ENCODE data around the gene ALPL.

ALPL gene

GRCh38 chr1:21573971-21574465 lies 64.8 kb downstream of the ALPL start:
- Mint-ChIP-seq H3K27ac (no peak overlapping the region), H3K9me3 (no peaks in the 10 kb centered on the region), H3K36me3 (no peaks in the 10 kb centered on the region), H3K27me3 (peaks cover 1% of the 10 kb centered on the region), H3K4me1 (no peaks in the 10 kb centered on the region), H3K4me3 (no peak overlapping the region)

DNA sequence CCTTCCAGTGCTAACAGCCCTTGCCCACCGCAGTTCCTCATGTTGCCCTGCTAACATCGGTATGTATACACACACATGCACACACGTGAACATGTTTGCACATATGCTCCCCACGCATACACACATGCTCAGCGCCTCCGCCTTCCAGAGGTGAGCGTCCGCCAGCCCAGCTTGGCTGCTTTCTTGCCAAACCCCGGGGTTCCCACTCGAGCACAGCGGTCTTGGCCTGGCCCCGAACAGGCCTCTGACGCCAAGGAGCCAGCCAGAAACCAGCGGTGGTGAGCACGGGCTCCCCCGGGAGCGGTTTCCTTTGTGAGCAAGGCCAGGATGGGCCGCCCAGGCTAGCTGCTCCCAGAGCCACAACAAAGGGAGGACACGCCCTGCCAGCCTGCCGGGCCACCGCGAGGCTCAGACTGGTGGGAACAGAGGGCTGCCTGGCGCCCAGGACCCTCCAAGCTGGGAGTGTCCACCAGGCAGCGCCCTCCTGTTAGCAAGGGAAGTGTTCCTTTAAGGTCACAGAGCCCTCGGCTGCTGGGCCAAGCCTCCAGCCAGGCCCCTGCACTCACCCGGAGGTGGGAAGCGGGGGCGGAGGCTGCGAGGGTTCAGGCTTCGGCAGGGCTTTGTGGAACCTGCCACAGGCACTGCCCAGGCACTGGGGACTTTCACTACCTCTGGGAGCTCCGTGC lies 65.4 kb downstream of the ALPL start:
- no peak overlapping the region for H3K27ac Mint-ChIP-seq
- H3K4me1 Mint-ChIP-seq = no peaks in the 10 kb centered on the region
- no peak overlapping the region for H3K4me3 Mint-ChIP-seq
- peaks cover 1% of the 10 kb centered on the region for H3K27me3 Mint-ChIP-seq
- H3K9me3 Mint-ChIP-seq = no peaks in the 10 kb centered on the region
- no peaks in the 10 kb centered on the region for H3K36me3 Mint-ChIP-seq

GRCh38 chr1:21575351-21575942 lies 66.2 kb downstream of the ALPL start:
- H3K9me3 Mint-ChIP-seq = no peaks in the 10 kb centered on the region
- H3K4me3 Mint-ChIP-seq = no peak overlapping the region
- no peak overlapping the region for H3K27ac Mint-ChIP-seq
- no peaks in the 10 kb centered on the region for H3K36me3 Mint-ChIP-seq
- H3K27me3 Mint-ChIP-seq = peaks cover 1% of the 10 kb centered on the region
- no peaks in the 10 kb centered on the region for H3K4me1 Mint-ChIP-seq

DNA sequence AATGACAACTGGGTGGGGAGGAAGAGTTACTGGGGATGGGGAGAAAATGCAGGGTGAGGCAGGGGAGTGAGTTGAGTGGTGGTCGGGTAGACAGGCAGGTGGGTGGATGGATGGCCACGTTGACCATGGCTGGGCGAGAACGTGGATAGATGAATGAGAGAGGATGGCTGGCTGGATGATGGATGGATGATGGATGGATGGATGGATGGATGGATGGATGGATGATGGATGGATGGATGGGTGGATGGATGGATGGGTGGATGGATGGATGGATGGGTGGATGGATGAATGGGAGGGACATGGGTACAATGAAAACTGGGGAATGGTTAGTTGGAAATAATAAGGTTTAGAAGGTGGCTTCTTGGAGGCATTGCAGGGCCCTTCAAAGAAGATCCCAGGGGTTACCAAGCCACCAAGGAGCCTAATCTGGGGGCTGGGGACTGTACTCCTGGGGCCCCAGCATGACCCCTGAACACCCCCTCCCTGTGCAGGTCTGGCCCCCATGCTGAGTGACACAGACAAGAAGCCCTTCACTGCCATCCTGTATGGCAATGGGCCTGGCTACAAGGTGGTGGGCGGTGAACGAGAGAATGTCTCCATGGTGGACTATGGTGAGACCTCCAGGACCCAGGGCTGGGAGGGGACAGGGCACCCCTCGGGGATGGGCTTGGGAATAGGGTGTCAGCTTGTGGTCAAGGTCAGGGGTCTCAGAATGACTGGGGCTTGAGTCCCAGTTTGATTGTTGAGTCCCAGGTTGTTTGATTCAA lies 67.0 kb downstream of the ALPL start:
- Mint-ChIP-seq H3K36me3 (no peaks in the 10 kb centered on the region), H3K27ac (no peak overlapping the region), H3K9me3 (no peaks in the 10 kb centered on the region), H3K27me3 (peaks cover 1% of the 10 kb centered on the region), H3K4me3 (no peak overlapping the region), H3K4me1 (no peaks in the 10 kb centered on the region)

GRCh38 chr1:21576798-21577187 lies 67.6 kb downstream of the ALPL start:
- H3K4me3 Mint-ChIP-seq = no peak overlapping the region
- peaks cover 1% of the 10 kb centered on the region for H3K27me3 Mint-ChIP-seq
- H3K36me3 Mint-ChIP-seq = no peaks in the 10 kb centered on the region
- H3K9me3 Mint-ChIP-seq = no peaks in the 10 kb centered on the region
- H3K4me1 Mint-ChIP-seq = no peaks in the 10 kb centered on the region
- no peak overlapping the region for H3K27ac Mint-ChIP-seq

DNA sequence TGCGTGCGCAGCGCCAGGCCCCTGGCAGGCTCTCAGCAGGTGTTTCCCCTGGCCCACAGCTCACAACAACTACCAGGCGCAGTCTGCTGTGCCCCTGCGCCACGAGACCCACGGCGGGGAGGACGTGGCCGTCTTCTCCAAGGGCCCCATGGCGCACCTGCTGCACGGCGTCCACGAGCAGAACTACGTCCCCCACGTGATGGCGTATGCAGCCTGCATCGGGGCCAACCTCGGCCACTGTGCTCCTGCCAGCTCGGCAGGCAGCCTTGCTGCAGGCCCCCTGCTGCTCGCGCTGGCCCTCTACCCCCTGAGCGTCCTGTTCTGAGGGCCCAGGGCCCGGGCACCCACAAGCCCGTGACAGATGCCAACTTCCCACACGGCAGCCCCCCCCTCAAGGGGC lies 68.1 kb downstream of the ALPL start:
- Mint-ChIP-seq H3K9me3 (no peaks in the 10 kb centered on the region), H3K27me3 (peaks cover 1% of the 10 kb centered on the region), H3K36me3 (no peaks in the 10 kb centered on the region)

DNA sequence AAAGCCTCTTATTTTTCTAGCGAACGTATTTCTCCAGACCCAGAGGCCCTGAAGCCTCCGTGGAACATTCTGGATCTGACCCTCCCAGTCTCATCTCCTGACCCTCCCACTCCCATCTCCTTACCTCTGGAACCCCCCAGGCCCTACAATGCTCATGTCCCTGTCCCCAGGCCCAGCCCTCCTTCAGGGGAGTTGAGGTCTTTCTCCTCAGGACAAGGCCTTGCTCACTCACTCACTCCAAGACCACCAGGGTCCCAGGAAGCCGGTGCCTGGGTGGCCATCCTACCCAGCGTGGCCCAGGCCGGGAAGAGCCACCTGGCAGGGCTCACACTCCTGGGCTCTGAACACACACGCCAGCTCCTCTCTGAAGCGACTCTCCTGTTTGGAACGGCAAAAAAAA lies 68.7 kb downstream of the ALPL start:
- Mint-ChIP-seq H3K4me1 (no peaks in the 10 kb centered on the region), H3K9me3 (no peaks in the 10 kb centered on the region), H3K4me3 (no peak overlapping the region), H3K27ac (peak overlapping the region; percentile 12), H3K27me3 (peaks cover 3% of the 10 kb centered on the region), H3K36me3 (no peaks in the 10 kb centered on the region)

More for the DNA sequence above, 68.1 kb downstream of the ALPL start:
- Mint-ChIP-seq H3K4me1 (no peaks in the 10 kb centered on the region), H3K4me3 (no peak overlapping the region), H3K27ac (no peak overlapping the region)

DNA sequence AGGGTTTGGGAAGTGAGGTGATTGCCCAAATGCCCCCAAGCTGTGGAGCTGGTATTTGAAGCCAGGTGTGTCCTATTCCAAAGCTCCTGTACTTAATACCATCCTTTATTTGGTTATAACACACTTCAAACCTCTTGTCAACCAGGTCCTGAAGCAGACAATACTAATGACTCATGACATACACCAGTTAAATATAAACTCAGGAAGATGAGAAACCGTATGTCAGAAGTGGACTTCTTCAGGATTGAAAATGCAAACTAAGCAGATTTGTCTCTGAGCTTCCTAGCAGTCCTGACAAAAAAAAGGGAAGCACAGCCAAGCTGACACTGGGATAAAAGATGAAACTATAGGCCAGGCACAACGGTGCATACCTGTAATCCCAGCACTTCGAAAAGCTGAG lies 70.6 kb downstream of the ALPL start:
- no peaks in the 10 kb centered on the region for H3K9me3 Mint-ChIP-seq
- no peaks in the 10 kb centered on the region for H3K4me1 Mint-ChIP-seq
- H3K27me3 Mint-ChIP-seq = peaks cover 2% of the 10 kb centered on the region
- H3K27ac Mint-ChIP-seq = no peak overlapping the region
- H3K4me3 Mint-ChIP-seq = no peak overlapping the region
- H3K36me3 Mint-ChIP-seq = no peaks in the 10 kb centered on the region

- H3K4me1 Mint-ChIP-seq = no peaks in the 10 kb centered on the region
- H3K9me3 Mint-ChIP-seq = no peaks in the 10 kb centered on the region
- H3K27ac Mint-ChIP-seq = no peak overlapping the region
- H3K4me3 Mint-ChIP-seq = no peak overlapping the region
- peaks cover 4% of the 10 kb centered on the region for H3K27me3 Mint-ChIP-seq
- no peaks in the 10 kb centered on the region for H3K36me3 Mint-ChIP-seq
Observed at GRCh38 chr1:21584096-21584495, 74.9 kb downstream of the ALPL start.

GRCh38 chr1:21585037-21585436 lies 75.8 kb downstream of the ALPL start:
- no peaks in the 10 kb centered on the region for H3K36me3 Mint-ChIP-seq
- H3K9me3 Mint-ChIP-seq = no peaks in the 10 kb centered on the region
- peaks cover 4% of the 10 kb centered on the region for H3K27me3 Mint-ChIP-seq
- H3K4me1 Mint-ChIP-seq = no peaks in the 10 kb centered on the region
- no peak overlapping the region for H3K4me3 Mint-ChIP-seq
- H3K27ac Mint-ChIP-seq = no peak overlapping the region

DNA sequence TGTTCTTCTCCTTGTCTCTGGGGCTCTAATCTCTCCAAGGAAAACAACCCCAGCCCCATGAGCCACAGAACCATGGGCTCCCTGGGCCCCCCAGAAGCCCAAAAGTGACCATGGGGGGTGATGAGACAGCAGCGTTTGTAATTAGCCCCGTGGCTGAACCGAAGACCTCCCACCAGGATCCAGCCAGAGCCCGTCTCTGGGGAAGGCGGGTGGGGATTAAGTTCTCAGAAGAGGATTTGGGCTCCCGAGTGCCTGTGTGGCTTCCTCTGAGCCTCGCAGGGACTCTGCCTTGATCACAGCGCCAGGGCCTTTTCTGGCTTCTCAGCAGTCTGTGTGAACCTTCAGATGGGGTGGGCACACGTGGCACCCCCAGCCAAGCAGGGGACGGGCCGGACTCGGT lies 77.0 kb downstream of the ALPL start:
- no peaks in the 10 kb centered on the region for H3K9me3 Mint-ChIP-seq
- no peaks in the 10 kb centered on the region for H3K4me1 Mint-ChIP-seq
- H3K27ac Mint-ChIP-seq = no peak overlapping the region
- no peak overlapping the region for H3K4me3 Mint-ChIP-seq
- H3K36me3 Mint-ChIP-seq = no peaks in the 10 kb centered on the region
- H3K27me3 Mint-ChIP-seq = peaks cover 4% of the 10 kb centered on the region

DNA sequence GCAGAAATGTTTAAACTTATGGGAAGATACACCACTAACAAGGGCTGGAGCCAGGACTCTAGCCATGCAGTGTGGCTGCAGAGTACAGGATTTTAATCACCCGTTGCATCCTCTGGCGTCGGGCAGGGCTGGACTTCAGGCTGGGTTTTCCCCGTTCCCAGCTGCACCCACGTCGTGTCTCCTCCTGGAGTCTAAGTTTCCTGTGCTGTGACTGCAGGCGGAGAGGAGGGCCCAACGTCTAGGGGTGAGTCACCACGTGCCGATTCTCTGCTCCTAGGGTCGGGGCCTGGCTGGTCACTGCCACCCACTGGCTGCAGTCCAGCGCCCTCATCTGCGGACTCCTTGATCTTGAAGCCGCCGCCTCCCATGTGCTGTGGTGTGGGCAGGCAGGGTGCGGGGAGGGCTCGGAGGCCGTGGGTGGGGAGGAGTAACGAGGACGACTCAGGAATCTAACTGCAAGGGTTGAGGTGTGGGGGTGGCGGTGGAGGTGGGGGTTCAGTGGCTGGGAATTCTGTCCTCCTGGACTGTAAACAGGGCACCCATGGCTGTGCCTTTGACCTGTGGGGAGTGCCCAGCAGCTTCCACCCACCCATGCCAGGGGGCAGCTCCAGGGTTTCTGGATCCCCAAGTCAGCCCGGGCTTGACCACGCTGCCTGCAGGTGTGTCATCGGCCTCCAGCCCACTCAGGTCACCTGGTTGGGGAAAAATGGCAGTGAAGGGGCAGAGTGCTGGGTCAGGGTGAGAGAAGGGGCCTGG lies 77.8 kb downstream of the ALPL start:
- Mint-ChIP-seq H3K4me1 (no peaks in the 10 kb centered on the region), H3K27me3 (peaks cover 4% of the 10 kb centered on the region), H3K4me3 (no peak overlapping the region), H3K9me3 (no peaks in the 10 kb centered on the region), H3K27ac (no peak overlapping the region), H3K36me3 (no peaks in the 10 kb centered on the region)

GRCh38 chr1:21587602-21587953 lies 78.4 kb downstream of the ALPL start:
- Mint-ChIP-seq H3K4me1 (no peaks in the 10 kb centered on the region), H3K36me3 (no peaks in the 10 kb centered on the region), H3K9me3 (no peaks in the 10 kb centered on the region), H3K27ac (no peak overlapping the region), H3K27me3 (peaks cover 5% of the 10 kb centered on the region), H3K4me3 (no peak overlapping the region)

DNA sequence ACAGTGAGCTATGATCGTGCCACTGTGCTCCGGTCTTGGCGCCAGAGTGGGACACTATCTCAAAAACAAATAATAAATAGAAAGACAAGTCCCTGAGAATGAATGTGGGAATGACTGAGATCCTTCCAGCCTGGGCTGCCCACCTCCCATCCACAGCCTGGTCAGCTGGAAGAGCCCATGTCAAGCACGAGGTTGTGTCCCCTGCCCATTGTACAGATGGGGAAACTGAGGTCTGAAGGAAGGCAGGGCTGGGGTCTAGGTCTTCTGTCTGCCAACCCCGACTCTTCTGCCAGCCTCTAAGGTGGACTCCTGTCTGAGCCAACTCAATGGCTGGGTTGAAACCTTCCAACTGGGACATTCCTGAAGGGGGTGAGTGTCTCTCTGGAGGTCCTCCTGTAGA lies 80.4 kb downstream of the ALPL start:
- H3K4me3 Mint-ChIP-seq = no peak overlapping the region
- H3K4me1 Mint-ChIP-seq = no peaks in the 10 kb centered on the region
- H3K27me3 Mint-ChIP-seq = peaks cover 6% of the 10 kb centered on the region
- no peaks in the 10 kb centered on the region for H3K9me3 Mint-ChIP-seq
- no peaks in the 10 kb centered on the region for H3K36me3 Mint-ChIP-seq
- no peak overlapping the region for H3K27ac Mint-ChIP-seq

DNA sequence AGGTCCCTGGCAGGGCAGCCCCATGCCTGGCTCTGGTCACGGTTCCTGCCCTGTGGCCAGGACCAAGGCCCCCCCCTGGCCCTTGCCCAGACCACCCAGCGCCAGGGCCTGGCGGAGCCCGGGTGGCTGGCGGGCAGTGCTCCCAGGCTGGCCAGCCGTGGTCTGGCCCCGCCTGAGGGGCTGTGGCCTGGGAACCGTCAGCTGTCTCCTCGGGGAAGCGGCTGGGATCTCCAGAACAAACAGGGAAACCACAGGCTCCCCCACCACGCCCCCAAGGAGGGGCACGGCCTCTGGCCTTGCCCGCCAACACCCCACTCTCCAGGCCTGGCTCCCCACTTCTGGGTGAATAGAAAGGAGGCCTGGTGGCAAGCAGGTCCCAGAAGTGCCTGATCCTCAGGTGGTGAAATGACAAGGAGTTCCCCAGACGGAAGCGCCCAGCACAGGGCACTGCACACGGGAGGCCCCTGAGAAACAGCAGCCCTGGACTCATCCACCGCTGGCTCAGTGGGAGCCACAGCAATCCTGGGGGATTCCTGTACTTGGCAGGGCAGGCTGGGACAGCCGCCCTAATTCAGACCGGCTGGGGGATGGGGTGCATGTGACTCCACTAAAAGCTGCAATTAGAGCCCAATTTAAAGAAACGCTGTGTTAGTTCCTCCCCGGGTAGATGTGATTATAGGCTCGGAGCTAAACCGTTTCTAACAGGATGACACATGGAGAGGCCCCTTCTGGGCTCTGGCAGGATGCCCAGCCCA lies 81.1 kb downstream of the ALPL start:
- Mint-ChIP-seq H3K27ac (no peak overlapping the region), H3K36me3 (no peaks in the 10 kb centered on the region), H3K4me3 (no peak overlapping the region), H3K4me1 (no peaks in the 10 kb centered on the region), H3K9me3 (no peaks in the 10 kb centered on the region), H3K27me3 (peaks cover 4% of the 10 kb centered on the region)
